Nephron progenitor cell (in vitro differentiated cells): ENCODE measurements around the gene IRAK3.

Experiments
- DNase-seq: peaks from one replicate; pipeline ENCODE4 v3.0.0; 2021
- H3K27ac Mint-ChIP-seq: 2 replicates; pipeline ENCODE4 v1.8.0; 2021; ENCODE audit warnings: mild to moderate bottlenecking, moderate library complexity, mixed read lengths
- H3K27me3 Mint-ChIP-seq: 2 replicates; pipeline ENCODE4 v1.8.0; 2021; ENCODE audit warnings: mild to moderate bottlenecking, low read depth, mixed read lengths; ENCODE audit not compliant: poor library complexity
- H3K36me3 Mint-ChIP-seq: 2 replicates; pipeline ENCODE4 v1.8.0; 2021; ENCODE audit warnings: low read depth, mixed read lengths
- H3K4me1 Mint-ChIP-seq: 2 replicates; pipeline ENCODE4 v1.8.0; 2021; ENCODE audit warnings: mixed read lengths
- H3K4me3 Mint-ChIP-seq: 2 replicates; pipeline ENCODE4 v1.8.0; 2021; ENCODE audit warnings: mild to moderate bottlenecking, moderate library complexity, mixed read lengths
- H3K9me3 Mint-ChIP-seq: 2 replicates; pipeline ENCODE4 v1.8.0; 2021; ENCODE audit warnings: mild to moderate bottlenecking, moderate library complexity, mixed read lengths
- TF ChIP-seq, protein P1 (sequence below): fragments of 200-600 bp; sonication (generic); IDR thresholded peaks from 2 replicates; pipeline ENCODE4 v1.5.0; 2021; ENCODE audit warnings: antibody characterized with exemption

The IRAK3 gene

DNA sequence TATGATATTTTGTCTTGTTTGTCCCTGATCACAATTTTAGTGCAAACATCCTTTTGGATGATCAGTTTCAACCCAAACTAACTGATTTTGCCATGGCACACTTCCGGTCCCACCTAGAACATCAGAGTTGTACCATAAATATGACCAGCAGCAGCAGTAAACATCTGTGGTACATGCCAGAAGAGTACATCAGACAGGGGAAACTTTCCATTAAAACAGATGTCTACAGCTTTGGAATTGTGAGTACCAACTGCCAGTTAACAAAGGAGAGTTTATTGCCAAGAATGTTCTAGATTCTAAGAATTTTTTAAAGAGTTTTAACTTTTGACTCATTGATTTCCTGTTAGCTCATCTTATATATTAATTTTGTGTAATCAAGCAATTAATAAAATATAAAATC lies 55.4 kb downstream of the IRAK3 start:
- H3K27me3 Mint-ChIP-seq = peaks cover 6% of the 10 kb centered on the region
- no peak overlapping the region for H3K27ac Mint-ChIP-seq
- TF ChIP-seq, protein P1, sequence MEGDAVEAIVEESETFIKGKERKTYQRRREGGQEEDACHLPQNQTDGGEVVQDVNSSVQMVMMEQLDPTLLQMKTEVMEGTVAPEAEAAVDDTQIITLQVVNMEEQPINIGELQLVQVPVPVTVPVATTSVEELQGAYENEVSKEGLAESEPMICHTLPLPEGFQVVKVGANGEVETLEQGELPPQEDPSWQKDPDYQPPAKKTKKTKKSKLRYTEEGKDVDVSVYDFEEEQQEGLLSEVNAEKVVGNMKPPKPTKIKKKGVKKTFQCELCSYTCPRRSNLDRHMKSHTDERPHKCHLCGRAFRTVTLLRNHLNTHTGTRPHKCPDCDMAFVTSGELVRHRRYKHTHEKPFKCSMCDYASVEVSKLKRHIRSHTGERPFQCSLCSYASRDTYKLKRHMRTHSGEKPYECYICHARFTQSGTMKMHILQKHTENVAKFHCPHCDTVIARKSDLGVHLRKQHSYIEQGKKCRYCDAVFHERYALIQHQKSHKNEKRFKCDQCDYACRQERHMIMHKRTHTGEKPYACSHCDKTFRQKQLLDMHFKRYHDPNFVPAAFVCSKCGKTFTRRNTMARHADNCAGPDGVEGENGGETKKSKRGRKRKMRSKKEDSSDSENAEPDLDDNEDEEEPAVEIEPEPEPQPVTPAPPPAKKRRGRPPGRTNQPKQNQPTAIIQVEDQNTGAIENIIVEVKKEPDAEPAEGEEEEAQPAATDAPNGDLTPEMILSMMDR = no peak
- H3K36me3 Mint-ChIP-seq = no peaks in the 10 kb centered on the region
- no peaks in the 10 kb centered on the region for H3K9me3 Mint-ChIP-seq
- H3K4me1 Mint-ChIP-seq = peaks cover 36% of the 10 kb centered on the region
- no peak overlapping the region for H3K4me3 Mint-ChIP-seq
- DNase-seq = no peak

DNA sequence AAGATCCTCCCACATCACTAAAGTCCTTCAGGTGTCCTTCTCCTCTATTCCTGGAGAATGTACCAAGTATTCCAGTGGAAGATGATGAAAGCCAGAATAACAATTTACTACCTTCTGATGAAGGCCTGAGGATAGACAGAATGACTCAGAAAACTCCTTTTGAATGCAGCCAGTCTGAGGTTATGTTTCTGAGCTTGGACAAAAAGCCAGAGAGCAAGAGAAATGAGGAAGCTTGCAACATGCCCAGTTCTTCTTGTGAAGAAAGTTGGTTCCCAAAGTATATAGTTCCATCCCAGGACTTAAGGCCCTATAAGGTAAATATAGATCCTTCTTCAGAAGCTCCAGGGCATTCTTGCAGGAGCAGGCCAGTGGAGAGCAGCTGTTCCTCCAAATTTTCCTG lies 58.7 kb downstream of the IRAK3 start:
- Mint-ChIP-seq H3K36me3 (no peaks in the 10 kb centered on the region), H3K27ac (no peak overlapping the region), H3K27me3 (peaks cover 18% of the 10 kb centered on the region), H3K4me1 (peaks cover 5% of the 10 kb centered on the region), H3K4me3 (no peak overlapping the region), H3K9me3 (no peaks in the 10 kb centered on the region)
- TF ChIP-seq, protein P1 = no peak
- no peak for DNase-seq

DNA sequence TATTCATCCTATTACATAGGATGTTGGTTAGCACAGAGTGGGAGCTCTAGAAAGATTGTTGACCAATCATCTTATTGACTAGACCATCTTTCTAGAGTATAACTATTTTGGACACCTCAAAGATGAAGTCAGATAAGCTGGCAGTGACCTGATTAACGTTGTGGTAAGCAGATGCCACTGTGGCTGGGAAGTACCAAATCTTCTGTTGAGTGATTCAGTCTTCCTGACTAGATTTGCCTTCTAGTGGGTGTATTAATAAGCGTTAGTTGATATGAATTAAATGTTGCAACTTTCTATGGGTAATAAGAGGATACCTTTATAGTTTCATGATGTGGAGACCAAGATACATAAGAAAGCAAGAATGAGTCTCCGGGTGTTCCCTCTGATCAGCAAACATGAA lies 62.0 kb downstream of the IRAK3 start:
- H3K36me3 Mint-ChIP-seq = no peaks in the 10 kb centered on the region
- no peak for DNase-seq

DNA sequence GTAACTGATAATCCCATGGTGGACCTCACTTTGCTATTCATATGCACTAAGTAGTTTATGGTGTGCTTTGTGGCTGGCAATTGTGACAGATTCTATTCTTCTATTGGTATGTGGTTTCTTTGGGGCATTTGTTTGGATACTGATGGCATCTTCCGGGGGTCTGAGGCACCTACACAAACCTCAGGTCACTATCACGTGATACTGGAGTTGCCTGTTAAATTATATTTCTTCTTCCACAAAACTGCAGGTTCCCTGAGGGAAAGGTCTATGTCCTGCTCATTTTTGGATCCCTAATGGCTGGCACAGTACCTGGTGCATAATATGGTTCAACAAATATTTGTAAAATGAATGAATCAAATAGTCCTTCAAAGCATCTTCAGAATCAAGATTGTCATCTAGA lies 63.8 kb downstream of the IRAK3 start:
- Mint-ChIP-seq H3K4me1 (no peaks in the 10 kb centered on the region), H3K36me3 (no peaks in the 10 kb centered on the region), H3K4me3 (no peak overlapping the region), H3K27ac (no peak overlapping the region), H3K9me3 (no peaks in the 10 kb centered on the region), H3K27me3 (peaks cover 16% of the 10 kb centered on the region)
- TF ChIP-seq, protein P1 = no peak
- DNase-seq = no peak

More for the DNA sequence above, 62.0 kb downstream of the IRAK3 start:
- Mint-ChIP-seq H3K4me1 (no peaks in the 10 kb centered on the region), H3K27me3 (peaks cover 15% of the 10 kb centered on the region), H3K9me3 (no peaks in the 10 kb centered on the region), H3K27ac (no peak overlapping the region), H3K4me3 (no peak overlapping the region)
- TF ChIP-seq, protein P1 = no peak

DNA sequence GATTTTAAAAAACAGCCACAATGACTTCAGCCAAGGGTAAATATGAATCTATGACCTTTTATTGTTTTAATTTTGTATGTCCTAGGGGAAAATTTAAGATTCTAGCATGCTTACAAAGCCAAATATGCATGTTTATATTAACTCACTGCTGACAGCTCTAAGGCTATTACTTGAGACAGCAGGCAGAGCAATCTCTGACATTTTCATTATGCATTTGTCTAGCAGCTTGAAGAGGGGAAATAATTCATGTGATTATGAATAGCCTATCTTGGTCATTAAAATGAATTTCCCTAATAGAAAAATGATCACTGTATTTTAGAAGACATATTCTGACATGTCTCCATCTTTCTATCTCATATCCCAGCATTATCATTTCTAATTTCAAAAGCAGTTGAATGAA lies 66.7 kb downstream of the IRAK3 start:
- Mint-ChIP-seq H3K27ac (no peak overlapping the region), H3K4me1 (no peaks in the 10 kb centered on the region), H3K4me3 (no peak overlapping the region), H3K36me3 (no peaks in the 10 kb centered on the region), H3K9me3 (no peaks in the 10 kb centered on the region), H3K27me3 (peaks cover 12% of the 10 kb centered on the region)
- DNase-seq = no peak
- TF ChIP-seq, protein P1 = no peak

DNA sequence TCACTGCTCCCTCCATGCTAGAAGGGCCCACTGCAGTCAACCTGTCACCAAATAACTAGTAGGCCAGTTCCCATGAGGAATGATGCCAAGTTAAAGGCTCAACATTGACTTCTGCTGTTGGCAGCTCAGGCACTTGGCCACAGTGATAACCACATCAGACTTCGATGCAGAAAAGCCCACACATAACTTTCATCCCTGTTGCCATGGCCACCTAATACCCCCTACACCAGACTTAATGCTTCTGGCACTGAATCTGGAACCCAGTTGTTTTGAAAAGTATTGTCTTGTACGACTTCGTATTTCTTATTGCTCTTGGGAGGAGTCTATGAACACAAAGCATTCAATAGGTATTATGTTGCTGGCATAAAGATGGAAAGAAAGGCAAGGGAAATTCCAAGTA lies 69.0 kb downstream of the IRAK3 start:
- Mint-ChIP-seq H3K27ac (no peak overlapping the region), H3K4me3 (no peak overlapping the region), H3K27me3 (peaks cover 2% of the 10 kb centered on the region), H3K36me3 (no peaks in the 10 kb centered on the region), H3K4me1 (no peaks in the 10 kb centered on the region), H3K9me3 (no peaks in the 10 kb centered on the region)
- DNase-seq = no peak
- TF ChIP-seq, protein P1 = no peak
